Measurements from ENCODE around the gene B3GLCT.

Gene B3GLCT

DNA sequence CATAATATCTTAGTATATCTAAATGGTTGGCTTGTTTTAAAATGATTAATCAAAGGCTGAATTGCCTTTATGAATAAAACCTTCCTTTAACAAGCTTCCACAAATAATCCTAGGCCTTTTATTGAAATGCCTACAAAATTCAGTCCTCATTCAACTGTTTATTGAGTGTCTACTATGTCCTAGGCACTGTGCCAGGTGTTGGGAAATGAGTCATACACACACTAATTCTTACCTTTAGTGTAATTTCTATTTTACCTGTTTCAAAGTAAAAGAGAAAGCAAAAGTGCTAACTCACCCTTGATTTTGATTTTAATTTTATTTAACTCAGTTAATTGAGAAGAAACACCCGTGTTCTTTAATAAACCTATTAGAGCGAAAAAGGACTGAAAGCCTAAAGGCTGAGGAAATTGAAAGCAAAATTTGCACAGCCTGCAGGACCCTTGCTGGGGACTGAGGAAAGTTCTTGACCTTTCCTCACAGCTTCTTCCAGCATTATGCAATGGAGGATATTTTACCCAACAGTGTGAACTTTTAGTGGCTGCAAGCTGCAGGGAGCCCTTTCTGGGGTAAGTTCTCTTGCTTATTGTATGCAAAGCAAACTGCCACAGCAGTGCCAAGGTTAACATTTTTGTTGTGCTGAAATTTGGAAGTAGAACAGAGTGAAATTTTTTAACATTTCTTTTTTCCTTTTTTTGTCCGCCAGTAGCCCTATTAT, 83.1 kb downstream of the B3GLCT start:
- Histone ChIP-seq H3K36me3 (ENCODE audit: control insufficient read depth, insufficient read depth, low read length) (no peaks in the 10 kb centered on the region), H2AFZ (no peak overlapping the region), H3K4me2 (ENCODE audit: low read length) (no peak overlapping the region), H3K79me2 (no peaks in the 10 kb centered on the region), H3K27ac (no peak overlapping the region), H3K27me3 (ENCODE audit: control insufficient read depth, insufficient read depth, low read length) (no peaks in the 10 kb centered on the region), H3K9ac (no peak overlapping the region), H3K4me1 (no peaks in the 10 kb centered on the region), H3K9me3 (ENCODE audit: control insufficient read depth, low read length) (no peaks in the 10 kb centered on the region), H3K4me3 (ENCODE audit: low read depth, low read length) (no peak overlapping the region)
- TF ChIP-seq, protein P1, sequence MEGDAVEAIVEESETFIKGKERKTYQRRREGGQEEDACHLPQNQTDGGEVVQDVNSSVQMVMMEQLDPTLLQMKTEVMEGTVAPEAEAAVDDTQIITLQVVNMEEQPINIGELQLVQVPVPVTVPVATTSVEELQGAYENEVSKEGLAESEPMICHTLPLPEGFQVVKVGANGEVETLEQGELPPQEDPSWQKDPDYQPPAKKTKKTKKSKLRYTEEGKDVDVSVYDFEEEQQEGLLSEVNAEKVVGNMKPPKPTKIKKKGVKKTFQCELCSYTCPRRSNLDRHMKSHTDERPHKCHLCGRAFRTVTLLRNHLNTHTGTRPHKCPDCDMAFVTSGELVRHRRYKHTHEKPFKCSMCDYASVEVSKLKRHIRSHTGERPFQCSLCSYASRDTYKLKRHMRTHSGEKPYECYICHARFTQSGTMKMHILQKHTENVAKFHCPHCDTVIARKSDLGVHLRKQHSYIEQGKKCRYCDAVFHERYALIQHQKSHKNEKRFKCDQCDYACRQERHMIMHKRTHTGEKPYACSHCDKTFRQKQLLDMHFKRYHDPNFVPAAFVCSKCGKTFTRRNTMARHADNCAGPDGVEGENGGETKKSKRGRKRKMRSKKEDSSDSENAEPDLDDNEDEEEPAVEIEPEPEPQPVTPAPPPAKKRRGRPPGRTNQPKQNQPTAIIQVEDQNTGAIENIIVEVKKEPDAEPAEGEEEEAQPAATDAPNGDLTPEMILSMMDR (IDR thresholded peaks at IDR 0.05) = no peak

GRCh38 chr13:31286930-31287329, 87.2 kb downstream of the B3GLCT start:
- H3K4me2 ChIP-seq (ENCODE audit: low read length) = no peak overlapping the region
- no peak overlapping the region for H3K4me3 ChIP-seq (ENCODE audit: low read depth, low read length)
- no peaks in the 10 kb centered on the region for H3K27me3 ChIP-seq (ENCODE audit: control insufficient read depth, insufficient read depth, low read length)
- H3K36me3 ChIP-seq (ENCODE audit: control insufficient read depth, insufficient read depth, low read length) = no peaks in the 10 kb centered on the region
- no peaks in the 10 kb centered on the region for H3K9me3 ChIP-seq (ENCODE audit: control insufficient read depth, low read length)
- no peak overlapping the region for H3K9ac ChIP-seq
- H3K4me1 ChIP-seq = no peaks in the 10 kb centered on the region
- H3K27ac ChIP-seq = no peak overlapping the region
- TF ChIP-seq, protein P1 (IDR thresholded peaks at IDR 0.05) = no peak
- H3K79me2 ChIP-seq = no peaks in the 10 kb centered on the region
- no peak overlapping the region for H2AFZ ChIP-seq

DNA sequence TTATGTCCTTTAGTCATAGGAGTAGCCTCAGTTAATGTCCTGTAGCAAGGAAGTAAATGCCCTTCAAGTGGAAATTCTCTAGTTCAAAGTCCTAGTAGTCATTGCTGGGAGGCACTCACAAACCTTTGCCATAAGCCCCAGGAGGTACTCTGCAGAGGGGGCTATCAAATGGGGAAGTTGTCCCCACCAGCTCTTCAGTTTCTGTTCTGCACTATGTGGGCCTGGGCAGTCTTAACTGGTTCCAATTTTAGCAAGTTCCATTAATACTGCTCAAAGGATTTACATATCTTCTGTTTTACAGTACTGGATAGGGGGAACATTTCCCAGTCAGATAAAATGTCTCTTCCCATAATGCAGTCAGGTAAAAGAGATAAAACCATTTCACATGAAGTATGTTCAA, 101.3 kb downstream of the B3GLCT start:
- Histone ChIP-seq H3K27me3 (ENCODE audit: control insufficient read depth, insufficient read depth, low read length) (no peaks in the 10 kb centered on the region), H3K4me1 (no peaks in the 10 kb centered on the region), H3K4me3 (ENCODE audit: low read depth, low read length) (no peak overlapping the region), H3K36me3 (ENCODE audit: control insufficient read depth, insufficient read depth, low read length) (no peaks in the 10 kb centered on the region), H3K79me2 (no peaks in the 10 kb centered on the region), H3K4me2 (ENCODE audit: low read length) (no peak overlapping the region), H3K9ac (no peak overlapping the region), H2AFZ (no peak overlapping the region), H3K27ac (no peak overlapping the region), H3K9me3 (ENCODE audit: control insufficient read depth, low read length) (no peaks in the 10 kb centered on the region)
- TF ChIP-seq, protein P1 (IDR thresholded peaks at IDR 0.05) = no peak

DNA sequence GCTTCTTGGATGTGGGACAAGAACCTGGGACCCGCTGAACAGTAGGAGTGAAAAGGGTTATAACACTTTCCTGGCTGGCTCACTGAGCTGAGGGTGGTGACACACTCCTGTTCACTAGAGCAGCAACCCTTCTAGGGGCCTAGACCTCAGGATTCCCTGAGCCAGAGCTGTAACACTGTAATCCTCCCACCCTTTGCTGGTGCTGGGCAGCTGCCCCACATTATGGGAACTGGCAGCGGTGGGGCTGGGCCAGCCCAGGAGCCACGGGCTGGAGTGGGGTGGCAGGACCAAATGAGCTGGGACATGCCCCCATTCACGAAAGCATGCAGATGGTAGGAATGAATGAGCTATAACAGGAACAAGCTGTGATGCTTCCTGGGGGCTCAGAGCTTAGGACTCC, 110.6 kb downstream of the B3GLCT start:
- Histone ChIP-seq H2AFZ (no peak overlapping the region), H3K4me2 (ENCODE audit: low read length) (no peak overlapping the region), H3K79me2 (no peaks in the 10 kb centered on the region), H3K4me3 (ENCODE audit: low read depth, low read length) (no peak overlapping the region), H3K9me3 (ENCODE audit: control insufficient read depth, low read length) (no peaks in the 10 kb centered on the region), H3K4me1 (peaks cover 2% of the 10 kb centered on the region), H3K36me3 (ENCODE audit: control insufficient read depth, insufficient read depth, low read length) (no peaks in the 10 kb centered on the region), H3K27ac (peak overlapping the region; percentile 36), H3K9ac (no peak overlapping the region), H3K27me3 (ENCODE audit: control insufficient read depth, insufficient read depth, low read length) (no peaks in the 10 kb centered on the region)
- TF ChIP-seq, protein P1 (IDR thresholded peaks at IDR 0.05) = no peak

GRCh38 chr13:31310786-31311185, 111.0 kb downstream of the B3GLCT start:
- TF ChIP-seq, protein P1 (IDR thresholded peaks at IDR 0.05) = no peak
- H3K9me3 ChIP-seq (ENCODE audit: control insufficient read depth, low read length) = no peaks in the 10 kb centered on the region

More at GRCh38 chr13:31310786-31311185, 111.0 kb downstream of the B3GLCT start:
- Histone ChIP-seq H3K27me3 (ENCODE audit: control insufficient read depth, insufficient read depth, low read length) (no peaks in the 10 kb centered on the region), H3K9ac (no peak overlapping the region), H2AFZ (no peak overlapping the region), H3K36me3 (ENCODE audit: control insufficient read depth, insufficient read depth, low read length) (no peaks in the 10 kb centered on the region), H3K4me1 (peaks cover 2% of the 10 kb centered on the region), H3K4me3 (ENCODE audit: low read depth, low read length) (peak overlapping the region; percentile 0), H3K27ac (peak overlapping the region; percentile 36), H3K79me2 (no peaks in the 10 kb centered on the region), H3K4me2 (ENCODE audit: low read length) (peak overlapping the region; percentile 6)

Measured in parathyroid adenoma (tissue), 2 donors.